Measurements from ENCODE around the gene BTRC. TPM values are rescaled to one million over a fixed set of nuclear protein-coding genes. Genes with fewer than 3 reads are reported as not detected.

BTRC gene
- total RNA-seq, 1 experiment from 2014 or later = 19.4 TPM

- no peak for TF ChIP-seq CTCF (IDR thresholded peaks at IDR 0.05; ENCODE audit: unreplicated experiment)
- Mint-ChIP-seq H3K27ac (ENCODE audit: low read depth, unreplicated experiment) (no peak overlapping the region), H3K36me3 (ENCODE audit: insufficient read depth, unreplicated experiment) (no peaks in the 10 kb centered on the region), H3K4me3 (ENCODE audit: unreplicated experiment) (no peak overlapping the region), H3K27me3 (ENCODE audit: insufficient read depth, unreplicated experiment) (no peaks in the 10 kb centered on the region), H3K9me3 (ENCODE audit: unreplicated experiment) (no peaks in the 10 kb centered on the region), H3K4me1 (ENCODE audit: insufficient read depth, unreplicated experiment) (peaks cover 6% of the 10 kb centered on the region)
- BruUV-seq (replicated peaks) = no TSS peak
- intact Hi-C loops (cut with micrococcal nuclease) = loop anchor here (1.0 to 2.0 kb wide), 3 partner anchors 128 to 228 kb away; no protein-coding TSS in a partner anchor
- no peak for DNase-seq (ENCODE audit: unreplicated experiment)
- ChIA-PET CTCF (interaction anchor here (0.7 to 10.3 kb wide), 19 partner anchors 9 to 288 kb away, joined by 3 to 183 read pairs (median 6); no protein-coding TSS in a partner anchor), POLR2A (interaction anchor here (1.5 kb wide), 1 partner anchor 221 kb away, joined by 5 read pairs; no protein-coding TSS in a partner anchor)
These were observed 88.5 kb downstream of the BTRC start for GRCh38 chr10:101442456-101442800.

GRCh38 chr10:101444058-101444898 lies 90.3 kb downstream of the BTRC start:
- peak; percentile 14 for DNase-seq (ENCODE audit: unreplicated experiment)
- ChIA-PET POLR2A (interaction anchor here (0.8 to 1.5 kb wide), 6 partner anchors 10 to 128 kb away, joined by 3 to 4 read pairs (median 3); partner anchors contain the start of gene BTRC), CTCF (interaction anchor here (0.6 to 10.3 kb wide), 31 partner anchors 10 to 971 kb away, joined by 3 to 183 read pairs (median 4); partner anchors contain the start of gene LBX1)
- Mint-ChIP-seq H3K36me3 (ENCODE audit: insufficient read depth, unreplicated experiment) (no peaks in the 10 kb centered on the region), H3K4me3 (ENCODE audit: unreplicated experiment) (no peak overlapping the region), H3K9me3 (ENCODE audit: unreplicated experiment) (no peaks in the 10 kb centered on the region), H3K27ac (ENCODE audit: low read depth, unreplicated experiment) (no peak overlapping the region), H3K27me3 (ENCODE audit: insufficient read depth, unreplicated experiment) (no peaks in the 10 kb centered on the region), H3K4me1 (ENCODE audit: insufficient read depth, unreplicated experiment) (peaks cover 6% of the 10 kb centered on the region)
- no TSS peak for BruUV-seq (replicated peaks)
- peak; percentile 27 for TF ChIP-seq CTCF (IDR thresholded peaks at IDR 0.05; ENCODE audit: unreplicated experiment)
- intact Hi-C loops (cut with micrococcal nuclease) = no loop called here

DNA sequence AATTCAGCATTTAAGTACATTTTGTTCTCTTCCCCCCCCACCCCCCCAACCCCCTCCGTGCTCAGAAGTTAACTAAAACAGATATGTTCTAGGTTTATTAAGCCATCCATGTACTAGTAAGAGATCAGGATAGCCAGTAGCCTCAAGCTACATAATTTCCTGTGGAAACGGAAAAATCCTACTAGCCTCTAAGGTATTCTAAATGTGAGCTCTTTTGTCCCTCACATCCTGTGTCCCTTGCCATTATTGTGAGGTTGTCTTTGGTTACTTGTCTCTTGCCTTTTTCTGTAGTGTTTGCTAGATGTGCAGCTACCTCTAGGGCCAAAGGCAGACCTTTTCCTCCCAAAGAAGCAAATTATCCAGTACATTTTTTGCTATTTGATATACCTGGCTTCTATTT lies 92.1 kb downstream of the BTRC start:
- no peak for DNase-seq (ENCODE audit: unreplicated experiment)
- Mint-ChIP-seq H3K36me3 (ENCODE audit: insufficient read depth, unreplicated experiment) (no peaks in the 10 kb centered on the region), H3K27me3 (ENCODE audit: insufficient read depth, unreplicated experiment) (no peaks in the 10 kb centered on the region), H3K4me1 (ENCODE audit: insufficient read depth, unreplicated experiment) (peaks cover 6% of the 10 kb centered on the region), H3K9me3 (ENCODE audit: unreplicated experiment) (no peaks in the 10 kb centered on the region), H3K4me3 (ENCODE audit: unreplicated experiment) (no peak overlapping the region), H3K27ac (ENCODE audit: low read depth, unreplicated experiment) (no peak overlapping the region)
- ChIA-PET POLR2A (interaction anchor here (1.0 to 1.1 kb wide), 2 partner anchors 11 to 21 kb away, joined by 3 read pairs; no protein-coding TSS in a partner anchor), CTCF (interaction anchor here (0.6 to 2.8 kb wide), 6 partner anchors 9 to 232 kb away, joined by 3 to 18 read pairs (median 5); no protein-coding TSS in a partner anchor)
- no TSS peak for BruUV-seq (replicated peaks)
- no peak for TF ChIP-seq CTCF (IDR thresholded peaks at IDR 0.05; ENCODE audit: unreplicated experiment)
- intact Hi-C loops (cut with micrococcal nuclease) = no loop called here

GRCh38 chr10:101446947-101447346 lies 93.0 kb downstream of the BTRC start:
- H3K4me1 Mint-ChIP-seq (ENCODE audit: insufficient read depth, unreplicated experiment) = peaks cover 5% of the 10 kb centered on the region
- no peaks in the 10 kb centered on the region for H3K36me3 Mint-ChIP-seq (ENCODE audit: insufficient read depth, unreplicated experiment)
- H3K9me3 Mint-ChIP-seq (ENCODE audit: unreplicated experiment) = no peaks in the 10 kb centered on the region
- no peaks in the 10 kb centered on the region for H3K27me3 Mint-ChIP-seq (ENCODE audit: insufficient read depth, unreplicated experiment)
- no peak overlapping the region for H3K4me3 Mint-ChIP-seq (ENCODE audit: unreplicated experiment)
- intact Hi-C loops (cut with micrococcal nuclease) = no loop called here
- ChIA-PET POLR2A (interaction anchor here (0.6 to 1.0 kb wide), 3 partner anchors 20 to 279 kb away, joined by 3 to 4 read pairs (median 3); no protein-coding TSS in a partner anchor), CTCF (interaction anchor here (0.6 to 2.8 kb wide), 5 partner anchors 20 to 645 kb away, joined by 3 to 18 read pairs (median 3); no protein-coding TSS in a partner anchor)
- DNase-seq (ENCODE audit: unreplicated experiment) = no peak
- no peak for TF ChIP-seq CTCF (IDR thresholded peaks at IDR 0.05; ENCODE audit: unreplicated experiment)
- BruUV-seq (replicated peaks) = no TSS peak
- no peak overlapping the region for H3K27ac Mint-ChIP-seq (ENCODE audit: low read depth, unreplicated experiment)
